ENCODE results near the gene MAMLD1. TPM values are rescaled to one million over a fixed set of nuclear protein-coding genes. Genes with fewer than 3 reads are reported as not detected.
A peak's percentile ranks its signal among the peaks of the same experiment; 100 is the strongest.

MAMLD1 gene
- polyA plus RNA-seq, 1 donor (not counting 4 experiments of a cell fraction or from before 2014, with no cell fraction given) = 0.98 TPM

DNA sequence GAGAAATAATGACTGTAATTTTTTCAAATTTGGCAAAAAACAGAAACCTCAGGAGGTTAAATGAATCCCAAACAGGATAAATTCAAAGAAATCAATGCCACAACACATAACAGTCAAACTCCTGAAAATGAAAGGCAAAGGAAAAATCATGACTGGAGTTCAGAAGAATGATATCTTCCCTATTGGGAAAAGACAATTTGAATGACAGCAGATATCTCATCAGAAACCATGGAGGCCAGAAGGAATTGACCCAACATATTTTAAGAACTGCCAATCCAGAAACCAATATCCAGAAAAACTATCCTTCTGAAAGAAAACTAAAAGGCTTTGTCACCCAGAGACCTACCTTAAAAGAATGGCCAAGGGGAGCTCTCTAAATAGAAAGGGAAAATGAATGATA lies 40.1 kb upstream of the MAMLD1 start:
- Histone ChIP-seq H3K9ac (ENCODE audit: control insufficient read depth, extremely low read depth, insufficient read depth, low read length) (no peak overlapping the region), H3K79me2 (ENCODE audit: control insufficient read depth, insufficient read depth, low read length) (no peaks in the 10 kb centered on the region), H3K27me3 (ENCODE audit: control insufficient read depth, extremely low read depth, insufficient read depth, low read length) (peaks cover 2% of the 10 kb centered on the region), H3K4me3 (ENCODE audit: control insufficient read depth in 2 of 3, extremely low read depth in 1 of 3, insufficient read depth in 2 of 3, low read depth in 1 of 3, low read length in 3 of 3) (no peak overlapping the region), H4K20me1 (ENCODE audit: control insufficient read depth, extremely low read depth, insufficient read depth, low read length) (no peaks in the 10 kb centered on the region), H3K9me3 (ENCODE audit: control insufficient read depth, low read depth, low read length) (no peaks in the 10 kb centered on the region), H3K9me1 (ENCODE audit: control insufficient read depth, extremely low read depth, insufficient read depth, low read length) (no peaks in the 10 kb centered on the region), H3K4me2 (ENCODE audit: control insufficient read depth, extremely low read depth, insufficient read depth, low read depth, low read length) (no peak overlapping the region), H3K36me3 (ENCODE audit: control insufficient read depth in 2 of 2, extremely low read depth in 1 of 2, insufficient read depth in 2 of 2, low read length in 2 of 2) (no peaks in the 10 kb centered on the region), H2AFZ (ENCODE audit: control insufficient read depth, low read length) (no peak overlapping the region), H3K27ac (ENCODE audit: control insufficient read depth, insufficient read depth, low read length) (no peak overlapping the region), H3K4me1 (ENCODE audit: control insufficient read depth, extremely low read depth, insufficient read depth, low read length) (no peaks in the 10 kb centered on the region)
- FAIRE-seq = no peak
- dilution Hi-C loops (cut with MboI; ENCODE audit: extremely low pct_ligation_motif_present, low sequenced_read_pairs) = no loop called here
- no peak for DNase-seq (ENCODE audit: low read depth, low spot score)
- TF ChIP-seq, protein P1, sequence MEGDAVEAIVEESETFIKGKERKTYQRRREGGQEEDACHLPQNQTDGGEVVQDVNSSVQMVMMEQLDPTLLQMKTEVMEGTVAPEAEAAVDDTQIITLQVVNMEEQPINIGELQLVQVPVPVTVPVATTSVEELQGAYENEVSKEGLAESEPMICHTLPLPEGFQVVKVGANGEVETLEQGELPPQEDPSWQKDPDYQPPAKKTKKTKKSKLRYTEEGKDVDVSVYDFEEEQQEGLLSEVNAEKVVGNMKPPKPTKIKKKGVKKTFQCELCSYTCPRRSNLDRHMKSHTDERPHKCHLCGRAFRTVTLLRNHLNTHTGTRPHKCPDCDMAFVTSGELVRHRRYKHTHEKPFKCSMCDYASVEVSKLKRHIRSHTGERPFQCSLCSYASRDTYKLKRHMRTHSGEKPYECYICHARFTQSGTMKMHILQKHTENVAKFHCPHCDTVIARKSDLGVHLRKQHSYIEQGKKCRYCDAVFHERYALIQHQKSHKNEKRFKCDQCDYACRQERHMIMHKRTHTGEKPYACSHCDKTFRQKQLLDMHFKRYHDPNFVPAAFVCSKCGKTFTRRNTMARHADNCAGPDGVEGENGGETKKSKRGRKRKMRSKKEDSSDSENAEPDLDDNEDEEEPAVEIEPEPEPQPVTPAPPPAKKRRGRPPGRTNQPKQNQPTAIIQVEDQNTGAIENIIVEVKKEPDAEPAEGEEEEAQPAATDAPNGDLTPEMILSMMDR (optimal IDR thresholded peaks at IDR 0.05 in 1 of 3, IDR thresholded peaks at IDR 0.05 in 1 of 3, conservative IDR thresholded peaks at IDR 0.05 in 1 of 3; ENCODE audit: extremely low read depth in 1 of 3, insufficient read depth in 2 of 3, low read length in 3 of 3) = no peak
- TF ChIP-seq EZH2 (IDR thresholded peaks at IDR 0.05; ENCODE audit: low read length) = no peak

DNA sequence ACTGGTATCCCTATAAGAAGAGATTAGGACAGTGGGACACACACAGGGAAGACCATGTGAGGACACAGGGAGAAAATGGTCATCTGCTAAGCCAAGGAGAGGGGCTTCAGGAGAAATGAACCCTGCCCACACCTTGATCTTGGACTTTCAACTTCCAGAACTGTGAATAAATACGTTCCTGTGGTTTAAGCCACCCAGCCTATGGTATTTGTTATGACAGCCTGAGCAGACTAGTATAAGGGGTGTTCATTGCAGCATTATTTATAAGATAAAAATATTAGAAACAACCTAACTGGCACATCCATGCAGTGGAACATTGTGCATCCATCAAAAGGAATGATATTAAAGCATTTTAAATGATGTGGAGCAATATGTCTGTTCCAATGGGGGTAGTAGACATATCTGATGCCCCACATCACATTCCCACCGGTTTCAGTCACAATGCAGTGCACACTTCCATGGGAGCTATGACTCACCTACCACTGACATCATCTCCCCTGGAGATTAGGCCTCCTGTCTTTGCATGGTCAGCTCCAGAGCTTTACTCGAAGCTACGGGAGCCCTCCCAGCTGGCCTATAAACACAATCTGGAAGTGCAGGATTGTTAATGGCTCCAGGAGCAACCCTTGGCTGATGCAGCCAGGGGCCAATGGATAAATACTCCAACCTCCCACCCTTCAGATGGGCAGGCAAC lies 38.9 kb upstream of the MAMLD1 start:
- no peak overlapping the region for H3K4me2 ChIP-seq (ENCODE audit: control insufficient read depth, extremely low read depth, insufficient read depth, low read depth, low read length)
- H3K9me1 ChIP-seq (ENCODE audit: control insufficient read depth, extremely low read depth, insufficient read depth, low read length) = no peaks in the 10 kb centered on the region
- no peaks in the 10 kb centered on the region for H3K79me2 ChIP-seq (ENCODE audit: control insufficient read depth, insufficient read depth, low read length)
- no peaks in the 10 kb centered on the region for H3K9me3 ChIP-seq (ENCODE audit: control insufficient read depth, low read depth, low read length)
- dilution Hi-C loops (cut with MboI; ENCODE audit: extremely low pct_ligation_motif_present, low sequenced_read_pairs) = no loop called here
- DNase-seq (ENCODE audit: low read depth, low spot score) (no peak), FAIRE-seq (peak; percentile 34)
- no peaks in the 10 kb centered on the region for H3K36me3 ChIP-seq (ENCODE audit: control insufficient read depth in 2 of 2, extremely low read depth in 1 of 2, insufficient read depth in 2 of 2, low read length in 2 of 2)
- H3K4me1 ChIP-seq (ENCODE audit: control insufficient read depth, extremely low read depth, insufficient read depth, low read length) = no peaks in the 10 kb centered on the region
- H4K20me1 ChIP-seq (ENCODE audit: control insufficient read depth, extremely low read depth, insufficient read depth, low read length) = no peaks in the 10 kb centered on the region
- no peak overlapping the region for H3K27ac ChIP-seq (ENCODE audit: control insufficient read depth, insufficient read depth, low read length)
- no peak overlapping the region for H3K9ac ChIP-seq (ENCODE audit: control insufficient read depth, extremely low read depth, insufficient read depth, low read length)
- H3K4me3 ChIP-seq (ENCODE audit: control insufficient read depth in 2 of 3, extremely low read depth in 1 of 3, insufficient read depth in 2 of 3, low read depth in 1 of 3, low read length in 3 of 3) = no peak overlapping the region
- no peak overlapping the region for H2AFZ ChIP-seq (ENCODE audit: control insufficient read depth, low read length)
- no peaks in the 10 kb centered on the region for H3K27me3 ChIP-seq (ENCODE audit: control insufficient read depth, extremely low read depth, insufficient read depth, low read length)
- TF ChIP-seq, protein P1 (optimal IDR thresholded peaks at IDR 0.05 in 1 of 3, IDR thresholded peaks at IDR 0.05 in 1 of 3, conservative IDR thresholded peaks at IDR 0.05 in 1 of 3; ENCODE audit: extremely low read depth in 1 of 3, insufficient read depth in 2 of 3, low read length in 3 of 3) = no peak

Measured in keratinocyte (primary cell).